ENCODE data around the gene SOD2.
A peak's percentile ranks its signal among the peaks of the same experiment; 100 is the strongest.
"Not testable (repeated sequence)": the region's sequence is repeated elsewhere in the genome, so short reads cannot be mapped to it uniquely, and the experiment has no call there.

Gene SOD2

GRCh38 chr6:159693128-159693893, at the start of gene SOD2:
Gene SOD2 (minus strand): TSS chr6:159693241. CDS start chr6:159693167, 74 bp downstream.
- DNase-seq, result peak; percentile 97

- DNase-seq, result no peak
These were observed 49.1 kb upstream of the SOD2 start for GRCh38 chr6:159742165-159742564.

- no peak for DNase-seq
These were observed 46.3 kb upstream of the SOD2 start for GRCh38 chr6:159739341-159739740.

- DNase-seq, result no peak
These were observed 43.9 kb upstream of the SOD2 start for GRCh38 chr6:159736908-159737307.

GRCh38 chr6:159733395-159733794, 40.4 kb upstream of the SOD2 start:
- not testable (repeated sequence) for DNase-seq

- DNase-seq, result not testable (repeated sequence)
These were observed 39.5 kb upstream of the SOD2 start for GRCh38 chr6:159732550-159732949.

GRCh38 chr6:159730332-159730676, 37.3 kb upstream of the SOD2 start:
- no peak for DNase-seq

GRCh38 chr6:159729598-159730331, 36.7 kb upstream of the SOD2 start:
- DNase-seq, result no peak

GRCh38 chr6:159728531-159728964, 35.5 kb upstream of the SOD2 start:
- DNase-seq, result no peak

- DNase-seq, result no peak
These were observed 34.8 kb upstream of the SOD2 start for GRCh38 chr6:159727717-159728445.

GRCh38 chr6:159726918-159727716, 34.1 kb upstream of the SOD2 start, which contains the start of gene WTAP:
Gene WTAP (plus strand): TSS chr6:159727506. CDS start chr6:159736266, 8,760 bp downstream.
- peak; percentile 99 for DNase-seq

- no peak for DNase-seq
These were observed 33.3 kb upstream of the SOD2 start for GRCh38 chr6:159726255-159726917.

GRCh38 chr6:159725208-159725607, 32.2 kb upstream of the SOD2 start:
- not testable (repeated sequence) for DNase-seq

- no peak for DNase-seq
These were observed 31.7 kb upstream of the SOD2 start for GRCh38 chr6:159724778-159725177.

GRCh38 chr6:159723259-159723658, 30.2 kb upstream of the SOD2 start:
- no peak for DNase-seq

GRCh38 chr6:159722655-159723054, 29.6 kb upstream of the SOD2 start:
- DNase-seq, result no peak

- not testable (repeated sequence) for DNase-seq
These were observed 28.9 kb upstream of the SOD2 start for GRCh38 chr6:159721981-159722380.

- DNase-seq, result peak; percentile 69
These were observed 27.7 kb upstream of the SOD2 start for GRCh38 chr6:159720708-159721107.

- DNase-seq, result no peak
These were observed 26.2 kb upstream of the SOD2 start for GRCh38 chr6:159719287-159719686.

- DNase-seq, result no peak
These were observed 25.6 kb upstream of the SOD2 start for GRCh38 chr6:159718634-159719033.

- DNase-seq, result no peak
These were observed 23.4 kb upstream of the SOD2 start for GRCh38 chr6:159716247-159717096.

Measured in NCI-H1105 treated with DMSO at 0.1 percent for 48 hours (cell line).